Lower leg skin (tissue), 4 donors: Measurements from ENCODE around the gene AFF2. TPM values are rescaled to one million over a fixed set of nuclear protein-coding genes. Genes with fewer than 3 reads are reported as not detected.

ENCODE experiments used
- DNase-seq, 2 donors: peaks; one replicate each; pipeline ENCODE4 v3.0.0-alpha.2; 2019; ENCODE audit warnings: low spot score in 2 of 2
- H3K4me3 ChIP-seq: fragments of 200-600 bp; sonication (generic); 2 replicates; pipeline ENCODE4 v1.5.1; 2017; ENCODE audit warnings: mild to moderate bottlenecking, low read depth; ENCODE audit not compliant: poor library complexity, severe bottlenecking
- POLR2A ChIP-seq, 2 donors: fragments of 450-650 bp; IDR thresholded peaks; one replicate each; pipeline ENCODE4 v1.6.1; 2016 to 2017; ENCODE audit warnings: antibody characterized with exemption in 2 of 2, mild to moderate bottlenecking in 1 of 2, moderate library complexity in 1 of 2
- WGBS, 2 donors: methylation state at CpG; one replicate each; pipeline ENCODE4 v1.1.5; 2018; 5-methylcytosine and 5-hydroxymethylcytosine counted together
- intact Hi-C: fragments of 100-400 bp; cut with DNase I; formaldehyde crosslinking; loops from one replicate; pipeline ENCODE4 v1.15.0; 2023; ENCODE audit warnings: low total_unique reads
- total RNA-seq, 4 donors: library from RNA; depleted of rRNA; stranded (reverse); fragments of >200 nt; gene quantifications; one replicate each; pipeline ENCODE4 v1.1.0, GENCODE V29; 2016
- TF ChIP-seq, protein P1 (sequence below), 3 donors: fragments of 450-650 bp; IDR thresholded peaks; one replicate each; pipeline ENCODE4 v1.5.1; 2016; ENCODE audit warnings: antibody characterized with exemption in 3 of 3, mild to moderate bottlenecking in 3 of 3, moderate library complexity in 2 of 3

AFF2 gene
- total RNA-seq, 4 donors from 2014 or later, result 1.1 to 6.4 (median 2.5) TPM

DNA sequence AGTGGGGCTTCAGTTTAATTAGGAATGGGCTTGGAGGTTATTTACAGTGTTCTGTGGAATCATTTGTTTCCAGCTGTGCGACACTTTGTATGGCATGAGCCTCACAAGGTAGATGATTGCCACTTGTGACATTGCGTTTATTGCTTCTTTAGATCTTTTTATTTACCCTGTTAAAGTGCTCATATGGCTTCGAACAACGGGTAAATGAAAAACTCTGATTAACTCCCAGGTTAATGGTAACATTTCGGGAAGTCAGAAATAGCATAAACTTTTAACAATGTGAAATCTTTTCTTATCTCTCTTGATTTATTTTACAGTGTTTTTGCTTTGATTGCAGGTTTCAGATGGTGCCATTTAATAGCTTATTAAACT lies 510.4 kb downstream of the AFF2 start:
- TF ChIP-seq, protein P1, sequence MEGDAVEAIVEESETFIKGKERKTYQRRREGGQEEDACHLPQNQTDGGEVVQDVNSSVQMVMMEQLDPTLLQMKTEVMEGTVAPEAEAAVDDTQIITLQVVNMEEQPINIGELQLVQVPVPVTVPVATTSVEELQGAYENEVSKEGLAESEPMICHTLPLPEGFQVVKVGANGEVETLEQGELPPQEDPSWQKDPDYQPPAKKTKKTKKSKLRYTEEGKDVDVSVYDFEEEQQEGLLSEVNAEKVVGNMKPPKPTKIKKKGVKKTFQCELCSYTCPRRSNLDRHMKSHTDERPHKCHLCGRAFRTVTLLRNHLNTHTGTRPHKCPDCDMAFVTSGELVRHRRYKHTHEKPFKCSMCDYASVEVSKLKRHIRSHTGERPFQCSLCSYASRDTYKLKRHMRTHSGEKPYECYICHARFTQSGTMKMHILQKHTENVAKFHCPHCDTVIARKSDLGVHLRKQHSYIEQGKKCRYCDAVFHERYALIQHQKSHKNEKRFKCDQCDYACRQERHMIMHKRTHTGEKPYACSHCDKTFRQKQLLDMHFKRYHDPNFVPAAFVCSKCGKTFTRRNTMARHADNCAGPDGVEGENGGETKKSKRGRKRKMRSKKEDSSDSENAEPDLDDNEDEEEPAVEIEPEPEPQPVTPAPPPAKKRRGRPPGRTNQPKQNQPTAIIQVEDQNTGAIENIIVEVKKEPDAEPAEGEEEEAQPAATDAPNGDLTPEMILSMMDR (IDR thresholded peaks at IDR 0.05), result no peak
- TF ChIP-seq POLR2A (IDR thresholded peaks at IDR 0.05), result no peak
- intact Hi-C loops, result no loop called here
- H3K4me3 ChIP-seq, result no peak overlapping the region
- DNase-seq, result no peak
- 60 to 61% methylated on average over 5 of the region's 5 CpGs for WGBS, 2 donors

DNA sequence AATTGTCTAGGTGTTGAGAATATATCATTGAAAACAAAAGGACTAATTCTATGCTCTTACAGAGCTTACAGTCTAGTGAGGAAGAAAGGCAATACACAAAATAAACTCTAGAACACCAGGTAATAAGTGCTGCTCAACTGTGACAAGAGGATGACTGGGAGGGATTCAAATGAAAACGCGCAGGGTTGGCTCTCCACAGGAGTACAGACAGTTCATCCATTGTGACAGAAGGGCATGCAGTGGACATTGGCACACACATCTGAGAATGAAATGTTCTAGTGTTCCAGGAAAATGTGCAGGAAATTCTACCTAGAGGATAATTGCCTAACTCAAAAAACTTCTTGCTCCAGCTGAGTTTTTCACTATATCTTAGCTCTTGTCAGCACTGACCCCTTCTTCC lies 512.7 kb downstream of the AFF2 start:
- no peak for DNase-seq
- no peak overlapping the region for H3K4me3 ChIP-seq
- intact Hi-C loops, result no loop called here
- WGBS, 2 donors, result 76 to 88% methylated on average over 2 of the region's 2 CpGs
- TF ChIP-seq, protein P1 (IDR thresholded peaks at IDR 0.05), result no peak
- TF ChIP-seq POLR2A (IDR thresholded peaks at IDR 0.05), result no peak

DNA sequence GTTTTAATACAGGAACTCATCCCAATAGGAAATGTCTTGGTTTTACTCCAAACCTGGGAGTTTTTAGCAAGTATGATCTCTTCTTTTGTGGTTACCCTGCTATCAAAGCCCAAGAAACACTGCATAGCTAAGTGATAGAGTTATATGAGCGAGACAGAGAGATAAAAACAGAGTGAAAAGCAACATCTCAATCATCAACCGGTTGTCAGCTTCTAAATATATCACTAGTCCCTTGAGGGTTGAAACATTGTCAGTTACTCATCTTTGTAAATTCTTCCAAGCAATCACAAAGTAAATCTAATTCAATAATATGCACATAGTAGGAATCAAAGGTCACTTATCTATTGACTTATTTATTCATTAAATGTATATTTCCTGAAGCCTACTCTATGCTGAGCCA lies 520.7 kb downstream of the AFF2 start:
- TF ChIP-seq, protein P1 (IDR thresholded peaks at IDR 0.05), result no peak
- no peak for TF ChIP-seq POLR2A (IDR thresholded peaks at IDR 0.05)

DNA sequence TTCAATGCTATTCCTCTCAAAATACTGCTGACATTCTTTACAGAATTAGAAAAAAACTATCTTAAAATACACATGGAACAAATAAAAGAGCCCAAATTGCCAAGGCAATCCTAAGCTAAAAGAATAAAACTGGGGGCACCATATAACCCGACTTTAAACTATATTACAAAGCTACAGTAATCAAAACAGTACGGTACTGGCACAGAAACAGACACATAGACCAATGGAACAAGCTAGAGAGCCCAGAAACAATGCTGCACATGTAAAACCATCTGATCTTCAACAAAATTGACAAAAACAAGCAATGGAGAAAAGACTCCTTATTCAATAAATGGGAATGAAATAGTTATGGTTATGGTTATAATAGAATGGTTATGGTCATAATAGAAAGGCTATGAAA lies 522.1 kb downstream of the AFF2 start:
- WGBS, 2 donors, result 62 to 78% methylated on average over 2 of the region's 2 CpGs
- intact Hi-C loops, result no loop called here
- DNase-seq, result no peak

More for the DNA sequence above, 520.7 kb downstream of the AFF2 start:
- 26 to 33% methylated on average over 2 of the region's 2 CpGs for WGBS, 2 donors
- DNase-seq, result no peak
- intact Hi-C loops, result no loop called here
- H3K4me3 ChIP-seq, result no peak overlapping the region

DNA sequence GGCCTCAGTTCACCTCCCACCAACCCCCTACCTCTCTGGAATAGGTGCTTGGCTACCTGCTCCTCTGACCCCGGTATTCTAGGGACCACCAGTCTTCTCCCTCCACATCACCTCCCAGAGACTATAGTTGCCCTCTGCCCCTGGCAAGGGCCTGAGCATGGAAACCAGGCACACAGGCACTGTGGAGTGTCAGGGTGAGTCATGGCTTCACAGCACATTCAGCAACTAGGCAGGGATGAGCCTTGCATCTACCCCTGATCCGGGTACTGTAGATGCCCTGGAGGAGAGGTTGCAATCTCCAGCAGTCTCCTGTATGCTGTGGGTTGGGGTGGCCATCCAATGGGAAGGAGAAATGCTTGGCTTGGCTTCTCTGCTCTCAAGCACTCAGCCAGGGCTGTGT lies 532.0 kb downstream of the AFF2 start:
- DNase-seq, result no peak
- 62 to 85% methylated on average over 2 of the region's 2 CpGs for WGBS, 2 donors
- intact Hi-C loops, result no loop called here
- H3K4me3 ChIP-seq, result no peak overlapping the region
- no peak for TF ChIP-seq POLR2A (IDR thresholded peaks at IDR 0.05)
- TF ChIP-seq, protein P1 (IDR thresholded peaks at IDR 0.05), result no peak

More for the DNA sequence above, 522.1 kb downstream of the AFF2 start:
- TF ChIP-seq POLR2A (IDR thresholded peaks at IDR 0.05), result no peak
- TF ChIP-seq, protein P1 (IDR thresholded peaks at IDR 0.05), result no peak
- H3K4me3 ChIP-seq, result no peak overlapping the region

DNA sequence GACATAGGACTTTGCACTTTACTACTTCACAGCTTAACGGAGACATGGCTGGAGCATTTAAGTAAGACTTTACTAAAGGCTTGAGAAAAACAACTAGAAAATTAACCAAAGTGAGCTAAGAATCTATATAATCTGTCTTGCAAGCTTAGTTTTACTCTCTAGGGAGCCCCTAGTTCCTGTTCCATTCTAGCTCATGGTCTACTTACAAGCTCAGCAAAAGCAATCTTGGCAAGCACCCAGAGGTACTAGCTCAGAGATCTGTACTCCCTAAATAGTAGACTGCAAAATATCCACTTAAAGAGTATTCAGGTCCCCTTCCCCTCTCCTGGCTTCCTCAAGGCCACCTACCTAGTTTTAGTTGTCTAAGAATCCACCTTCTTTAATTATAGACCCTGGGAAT lies 535.7 kb downstream of the AFF2 start:
- 71 to 85% methylated on average over 1 of the region's 1 CpG for WGBS, 2 donors
- intact Hi-C loops, result no loop called here
- TF ChIP-seq, protein P1 (IDR thresholded peaks at IDR 0.05), result no peak
- no peak for TF ChIP-seq POLR2A (IDR thresholded peaks at IDR 0.05)
- no peak overlapping the region for H3K4me3 ChIP-seq
- DNase-seq, result no peak
